ENCODE data around the gene CSN1S1. TPM values are rescaled to one million over a fixed set of nuclear protein-coding genes. Genes with fewer than 3 reads are reported as not detected.

CSN1S1 gene
- total RNA-seq (2022; extraction: Qiagen RNA extraction) = not detected in 5 replicates

GRCh38 chr4:69930768-69931167 lies at the start of gene CSN1S1:
TSS of gene CSN1S1 (plus strand) at chr4:69931068. CDS start at chr4:69932556, 1,488 bp downstream.

GRCh38 chr4:69965628-69966027 lies 34.8 kb downstream of the CSN1S1 start, which contains the start of gene CSN2:
TSS of gene CSN2 (minus strand) at chr4:69965728. CDS start at chr4:69960995, 4,733 bp downstream.

GRCh38 chr4:69995526-69996016 lies 64.7 kb downstream of the CSN1S1 start, which contains the start of gene STATH:
TSS of gene STATH (plus strand) at chr4:69995966. CDS start at chr4:69998438, 2,472 bp downstream.

Other genes starting within 250 kb of the CSN1S1 start
- gene SULT1B1, start 170.4 kb upstream of the CSN1S1 start, total RNA-seq (2022; extraction: Qiagen RNA extraction) = 0.01 to 0.04 TPM (median 0.03 TPM) in 5 replicates
- gene SULT1E1, start 70.9 kb upstream of the CSN1S1 start, total RNA-seq (2022; extraction: Qiagen RNA extraction) = not detected in 5 replicates
- gene CSN2, start 34.7 kb downstream of the CSN1S1 start, total RNA-seq (2022; extraction: Qiagen RNA extraction) = not detected in 5 replicates
- not detected in 5 replicates for gene STATH, start 64.9 kb downstream of the CSN1S1 start, total RNA-seq (2022; extraction: Qiagen RNA extraction)
- gene HTN3, start 97.4 kb downstream of the CSN1S1 start, total RNA-seq (2022; extraction: Qiagen RNA extraction) = not detected in 5 replicates
- gene HTN1, start 119.4 kb downstream of the CSN1S1 start, total RNA-seq (2022; extraction: Qiagen RNA extraction) = not detected in 5 replicates
- gene PRR27, start 223.2 kb downstream of the CSN1S1 start, total RNA-seq (2022; extraction: Qiagen RNA extraction) = not detected in 5 replicates